ENCODE results near the gene DRGX. TPM values are rescaled to one million over a fixed set of nuclear protein-coding genes. Genes with fewer than 3 reads are reported as not detected.

The DRGX gene
- total and polyA plus RNA-seq, 10 of the 15 experiments (the other 5 are each of a cell fraction or from before 2014, with no cell fraction given): not detected

GRCh38 chr10:49387071-49387470 is 8.8 kb downstream of the DRGX start (continued):
- no peak for TF ChIP-seq USF2 (IDR thresholded peaks at IDR 0.05; ENCODE audit: borderline replicate concordance, low read depth, low read length)
- TF ChIP-seq WRNIP1 (IDR thresholded peaks at IDR 0.05; ENCODE audit: borderline replicate concordance, low read depth, low read length): no peak
- no peak for TF ChIP-seq TAF1 (IDR thresholded peaks at IDR 0.05; ENCODE audit: borderline replicate concordance, low read depth, low read length)
- TF ChIP-seq SRF (IDR thresholded peaks at IDR 0.05; ENCODE audit: low read depth in 2 of 2, low read length in 2 of 2): no peak
- TF ChIP-seq SREBF1 (IDR thresholded peaks at IDR 0.05; ENCODE audit: low read length): no peak
- TF ChIP-seq TCF12 (IDR thresholded peaks at IDR 0.05; ENCODE audit: low read depth, low read length): no peak
- no peak for TF ChIP-seq RB1 (IDR thresholded peaks at IDR 0.05; ENCODE audit: borderline replicate concordance)
- no peak for TF ChIP-seq NFXL1 (IDR thresholded peaks at IDR 0.05; ENCODE audit: borderline replicate concordance)
- no peak for TF ChIP-seq ZNF24 (IDR thresholded peaks at IDR 0.05)
- no peak for TF ChIP-seq RBBP5 (conservative IDR thresholded peaks at IDR 0.05)
- TF ChIP-seq SP1 (IDR thresholded peaks at IDR 0.05; ENCODE audit: low read depth, low read length): no peak
- TF ChIP-seq TCF7 (IDR thresholded peaks at IDR 0.05; ENCODE audit: borderline replicate concordance): no peak
- TF ChIP-seq BCLAF1 (IDR thresholded peaks at IDR 0.05): no peak

All from GM12878 (cell line).